ENCODE results near the gene PDCD1.
"Not testable (repeated sequence)": the region's sequence is repeated elsewhere in the genome, so short reads cannot be mapped to it uniquely, and the experiment has no call there.

The PDCD1 gene

GRCh38 chr2:241849616-241850543, 8.8 kb downstream of the PDCD1 start:
- no peak for DNase-seq

DNA sequence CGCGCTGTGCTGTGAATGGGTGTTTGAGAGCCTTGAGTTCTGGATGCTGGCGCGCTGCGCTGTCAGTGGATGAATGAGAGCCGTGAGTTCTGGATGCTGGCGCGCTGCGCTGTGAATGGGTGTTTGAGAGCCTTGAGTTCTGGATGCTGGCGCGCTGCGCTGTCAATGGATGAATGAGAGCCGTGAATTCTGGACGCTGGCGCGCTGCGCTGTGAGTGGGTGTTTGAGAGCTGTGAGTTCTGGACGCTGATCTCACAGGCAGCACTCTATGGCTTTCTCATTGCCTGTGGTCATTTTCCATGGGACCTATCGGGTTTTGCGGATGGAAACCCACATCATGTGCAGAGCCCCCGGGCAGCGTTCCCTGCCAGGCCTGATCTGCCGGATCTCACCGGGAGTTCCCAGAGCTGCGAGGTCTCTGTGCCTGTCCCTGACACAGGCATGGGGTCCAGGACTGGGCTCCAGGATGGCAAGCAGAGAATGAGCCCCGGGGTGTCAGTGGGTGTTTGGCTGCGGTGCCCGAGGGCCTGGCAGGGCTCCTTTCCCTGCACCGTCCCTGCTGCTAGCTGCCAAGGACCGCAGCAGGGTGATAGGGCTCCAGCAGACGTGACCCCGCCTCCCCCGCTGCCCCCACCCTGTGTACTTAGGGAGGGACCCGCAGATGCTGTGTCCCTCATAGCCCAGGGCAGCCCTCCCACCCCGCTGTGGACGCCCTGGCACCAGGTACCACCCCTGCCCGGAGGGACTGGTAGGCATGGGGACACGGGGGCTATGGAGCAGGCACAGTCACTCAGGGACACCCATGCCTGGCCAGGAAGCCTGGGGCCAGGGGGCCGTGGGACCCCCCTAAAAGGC, 9.7 kb downstream of the PDCD1 start:
- DNase-seq = no peak

DNA sequence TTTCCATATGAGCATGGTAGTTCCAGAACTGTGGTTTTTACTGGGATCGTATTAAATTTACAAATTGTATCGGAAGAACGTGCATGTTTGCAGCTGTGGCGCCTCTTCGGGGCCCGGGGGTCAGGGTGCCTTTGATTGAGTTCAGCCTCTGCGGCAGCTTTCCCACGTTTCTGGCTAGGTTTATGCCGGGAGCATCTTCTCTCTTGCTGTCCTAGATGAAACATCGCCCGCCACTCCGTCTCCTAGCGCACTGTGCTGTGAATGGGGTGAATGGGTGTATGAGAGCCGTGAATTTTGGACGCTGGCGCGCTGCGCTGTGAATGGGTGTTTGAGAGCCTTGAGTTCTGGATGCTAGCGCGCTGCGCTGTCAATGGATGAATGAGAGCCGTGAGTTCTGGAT, 12.3 kb downstream of the PDCD1 start:
- no peak for DNase-seq

DNA sequence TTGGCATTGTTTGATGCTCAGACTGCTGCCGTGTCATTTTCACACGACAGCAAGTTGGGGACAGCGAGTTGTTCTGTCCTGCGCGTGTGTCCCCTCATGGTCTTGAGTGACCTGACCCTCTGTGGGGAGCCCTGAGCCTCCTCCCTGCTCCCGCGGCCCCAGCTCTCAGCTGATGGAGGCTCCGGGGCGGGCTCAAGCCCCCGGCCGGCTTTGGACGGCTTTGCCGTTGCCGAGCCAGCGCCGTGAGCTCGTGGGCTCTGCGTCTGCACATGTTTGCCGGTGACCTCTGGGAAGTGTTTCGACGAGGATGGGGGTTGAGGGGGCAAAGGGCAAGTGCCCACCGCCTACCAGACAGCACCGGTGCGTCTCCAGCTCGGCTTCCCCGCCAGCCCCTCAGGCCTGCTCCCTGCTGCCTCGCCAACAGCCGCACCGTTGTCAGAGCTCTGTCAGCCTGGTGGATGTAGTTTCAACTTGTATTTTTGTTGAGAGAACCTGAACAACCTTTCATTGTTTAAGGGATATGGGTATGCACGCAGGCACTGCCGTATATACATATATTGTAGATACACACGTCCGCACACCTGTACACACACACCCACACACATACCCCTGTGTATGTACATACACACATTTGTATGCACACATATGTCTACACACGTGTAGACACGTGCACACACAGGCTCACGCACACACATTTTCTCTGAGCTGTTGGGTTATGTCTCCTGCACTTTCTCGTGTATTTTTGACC, 13.7 kb downstream of the PDCD1 start:
- no peak for DNase-seq

DNA sequence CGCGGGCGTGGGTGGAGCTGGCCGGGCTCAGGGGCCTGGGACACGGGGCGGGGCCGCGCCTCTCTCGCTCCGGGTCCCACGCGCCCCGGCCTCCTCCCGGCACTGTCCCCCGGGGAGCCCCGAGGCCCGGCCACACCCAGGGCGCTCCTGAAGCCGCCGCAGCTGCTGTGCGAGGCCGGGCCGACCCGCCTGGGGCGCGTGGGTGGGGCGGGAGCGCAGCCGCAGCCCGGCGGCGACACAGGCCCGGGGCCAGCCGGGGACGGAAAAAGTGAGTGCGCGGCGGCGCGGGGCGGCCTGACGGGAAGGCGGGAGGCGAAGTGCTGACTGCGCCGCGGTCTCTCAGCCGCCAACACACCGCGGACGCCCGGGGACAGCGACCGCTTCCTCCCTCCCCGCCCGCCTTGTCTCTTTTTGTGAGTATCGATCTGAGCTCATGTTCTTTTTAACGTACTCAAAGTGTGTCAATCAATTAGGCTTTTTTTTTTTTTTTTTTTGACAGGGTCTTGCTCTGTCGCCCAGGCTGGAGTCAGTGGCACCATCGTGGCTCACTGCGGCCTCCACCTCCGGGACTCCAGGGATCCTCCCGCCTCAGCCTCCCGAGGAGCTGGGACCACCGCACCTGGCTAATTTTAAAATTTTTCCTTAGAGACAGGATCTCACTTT, 14.5 kb downstream of the PDCD1 start:
- DNase-seq = peak; percentile 25

DNA sequence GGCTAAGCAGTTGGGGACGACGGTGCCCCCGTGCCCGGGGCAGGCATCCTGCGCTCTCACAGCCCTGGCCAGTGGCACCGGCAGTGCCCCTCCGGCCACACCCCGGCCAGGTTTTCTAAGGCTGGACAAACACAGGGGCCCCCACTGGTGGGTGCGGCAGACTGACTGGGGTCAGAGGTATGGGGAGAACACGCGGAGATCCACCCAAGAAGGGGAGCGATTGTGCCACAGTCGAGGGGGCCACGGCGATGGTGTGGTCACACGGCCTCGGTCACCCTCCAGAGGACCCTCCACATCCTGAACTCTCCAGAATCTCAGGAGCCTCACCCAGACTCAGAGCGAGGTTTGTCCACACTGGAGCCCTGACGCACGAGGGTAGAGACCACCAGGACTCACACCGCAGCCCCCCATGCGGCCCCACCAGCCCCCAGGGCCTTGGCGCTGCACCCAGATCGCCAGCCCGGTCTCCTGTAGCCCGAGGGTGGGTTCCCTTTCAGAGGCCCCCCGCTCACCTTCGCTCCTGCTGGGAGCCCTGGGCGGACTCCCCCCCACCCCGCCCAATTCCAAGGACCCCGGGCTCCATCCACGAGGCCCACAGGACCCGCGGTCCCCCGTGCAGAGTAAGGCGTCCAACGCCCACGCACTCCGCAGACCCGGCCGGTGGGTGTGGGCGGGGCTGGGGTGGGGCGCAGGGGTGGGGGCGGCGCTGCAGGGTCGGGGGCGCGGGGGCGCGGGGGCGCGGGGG, 15.2 kb downstream of the PDCD1 start:
- DNase-seq = no peak

- no peak for DNase-seq
Observed at GRCh38 chr2:241842620-241843211, 16.0 kb downstream of the PDCD1 start.

DNA sequence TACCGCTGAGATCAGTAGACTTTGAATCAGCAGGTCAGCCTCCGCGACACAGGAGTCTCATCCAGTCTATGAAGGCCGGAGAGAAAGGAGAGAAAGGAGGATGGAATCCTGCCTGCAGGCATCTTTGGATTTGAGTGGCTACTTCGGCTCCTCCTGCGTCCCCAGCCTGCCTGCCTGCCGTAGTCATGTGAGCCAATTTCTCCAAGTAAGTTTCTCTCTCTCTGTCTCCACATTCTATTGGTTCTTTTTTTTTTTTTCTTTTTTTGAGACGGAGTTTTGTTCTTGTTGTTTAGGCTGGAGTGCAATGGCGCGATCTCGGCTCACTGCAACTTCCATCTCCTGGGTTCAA, 16.7 kb downstream of the PDCD1 start:
- no peak for DNase-seq

- no peak for DNase-seq
Observed at GRCh38 chr2:241841181-241842066, 17.3 kb downstream of the PDCD1 start.

DNA sequence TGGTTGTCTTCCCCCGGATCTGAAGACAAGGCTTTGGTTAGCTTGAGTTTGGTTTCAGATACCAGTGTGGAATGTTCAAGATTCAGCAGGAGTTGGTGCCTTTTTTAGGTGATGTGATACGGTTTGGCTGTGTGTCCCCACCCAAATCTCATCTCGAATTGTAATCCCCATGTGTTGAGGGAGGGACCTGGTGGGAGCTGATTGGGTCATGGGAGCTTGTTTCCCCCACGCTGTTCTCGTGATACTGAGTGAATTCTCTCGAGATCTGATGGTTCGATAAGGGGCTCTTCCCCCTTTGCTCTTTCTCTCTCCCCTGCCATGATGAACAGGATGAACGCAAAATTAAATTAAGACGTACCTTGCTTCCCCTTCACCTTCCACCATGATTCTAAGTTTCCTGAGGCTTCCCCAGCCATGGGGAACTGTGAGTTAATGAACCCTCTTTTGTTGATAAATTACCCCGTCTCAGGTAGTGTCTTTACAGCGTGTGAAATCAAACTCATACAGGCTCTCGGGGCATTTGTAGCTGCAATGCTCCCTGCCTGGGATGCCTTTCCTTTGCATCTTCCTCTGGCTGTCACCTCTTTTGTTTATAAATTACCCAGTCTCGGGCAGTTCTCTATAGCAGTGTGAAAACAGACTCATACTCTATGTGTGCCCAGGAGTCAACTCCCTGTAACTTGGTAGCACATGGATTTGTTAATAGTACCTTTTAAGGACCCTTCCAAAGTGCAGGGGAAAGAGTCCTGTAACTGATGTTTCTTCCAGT, 21.3 kb downstream of the PDCD1 start:
- no peak for DNase-seq

GRCh38 chr2:241836292-241836691, 22.4 kb downstream of the PDCD1 start:
- no peak for DNase-seq

GRCh38 chr2:241835611-241836010, 23.1 kb downstream of the PDCD1 start:
- DNase-seq = peak; percentile 13

- no peak for DNase-seq
Observed at GRCh38 chr2:241834527-241835210, 24.0 kb downstream of the PDCD1 start.

- DNase-seq = not testable (repeated sequence)
Observed at GRCh38 chr2:241833756-241834526, 24.8 kb downstream of the PDCD1 start.

- peak; percentile 59 for DNase-seq
Observed at GRCh38 chr2:241833101-241833663, 25.5 kb downstream of the PDCD1 start.

GRCh38 chr2:241827394-241827793, 31.3 kb downstream of the PDCD1 start:
- DNase-seq = no peak

DNA sequence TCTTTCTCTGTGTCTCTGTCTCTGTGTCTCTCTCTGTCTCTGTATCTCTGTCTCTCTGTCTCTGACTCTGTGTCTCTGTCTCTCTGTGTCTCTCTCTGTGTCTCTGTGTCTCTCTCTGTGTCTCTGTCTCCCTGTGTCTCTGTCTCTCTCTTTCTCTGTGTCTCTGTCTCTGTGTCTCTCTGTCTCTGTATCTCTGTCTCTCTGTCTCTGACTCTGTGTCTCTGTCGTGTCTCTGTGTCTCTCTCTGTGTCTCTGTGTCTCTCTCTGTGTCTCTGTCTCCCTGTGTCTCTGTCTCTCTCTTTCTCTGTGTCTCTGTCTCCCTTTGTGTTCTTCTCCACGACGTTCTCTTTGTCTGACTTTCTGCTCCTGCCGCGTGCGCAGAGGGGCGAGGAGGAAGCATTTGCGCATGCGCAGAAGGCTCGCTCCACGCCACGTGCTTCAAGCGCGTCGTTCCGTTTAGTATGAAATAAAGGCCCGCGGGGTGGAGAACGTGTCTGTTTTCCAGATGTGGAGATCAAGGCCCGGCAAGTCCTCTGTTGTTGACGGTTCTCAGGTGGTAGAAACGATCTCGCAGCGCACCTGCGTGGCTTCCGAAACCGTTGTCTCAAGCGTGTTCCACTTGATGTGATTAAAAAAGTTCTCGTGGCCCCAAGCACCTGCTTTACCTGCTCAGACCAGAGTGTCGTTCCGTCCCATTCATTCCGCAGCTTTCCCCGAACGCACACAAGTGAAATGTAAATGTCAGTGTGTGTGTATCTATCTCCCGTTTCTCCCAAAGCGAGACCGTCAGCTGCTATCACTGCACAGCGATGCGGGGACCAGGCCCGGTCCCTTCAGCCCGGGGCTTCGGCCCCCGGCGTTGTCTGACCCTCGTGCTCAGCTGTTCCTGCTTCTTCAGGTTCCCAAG, 34.9 kb downstream of the PDCD1 start:
- DNase-seq = not testable (repeated sequence)

Measured in fibroblast of upper back skin (primary cell).